SK-N-SH (cell line): ENCODE results near the gene ASB7. TPM values are rescaled to one million over a fixed set of nuclear protein-coding genes. Genes with fewer than 3 reads are reported as not detected.

Experiments used
- CTCF ChIA-PET: fragments of 300-600, 350-600 bp; formaldehyde crosslinking; extraction: SDS; loops from one replicate; lab custom pipeline; 2021; lab: Yijun Ruan, JAX
- POLR2A ChIA-PET: fragments of 350-600 bp; sonication (Branson Sonifier 250); formaldehyde crosslinking; extraction: SDS; loops from one replicate; lab custom pipeline; 2020; ENCODE audit warnings: antibody characterized with exemption, inconsistent platforms; lab: Yijun Ruan, JAX
- DNase-seq: peaks from one replicate; pipeline ENCODE4 v3.0.0; 2012
- H2AFZ ChIP-seq: fragments of 200-600 bp; sonication (generic); 2 replicates; pipeline ENCODE4 v1.8.1; 2016; ENCODE audit warnings: antibody characterized with exemption, mild to moderate bottlenecking, low read depth
- H3F3A ChIP-seq: fragments of 200-600 bp; sonication (generic); replicated peaks from 2 replicates; pipeline ENCODE3; 2016; ENCODE audit warnings: antibody characterized with exemption, mild to moderate bottlenecking; ENCODE audit not compliant: insufficient read depth
- H3K27ac ChIP-seq, 2 experiments: fragments of 200-500 bp in 1 of 2; fragments of 200-600 bp in 1 of 2; sonication (Bioruptor generic) in 1 of 2; sonication (generic), shearing (Covaris generic) in 1 of 2; 2 replicates each; pipeline versions ENCODE4 v1.5.1 to v1.6.1; 2014 to 2016; ENCODE audit warnings: low read depth in 2 of 2, inconsistent platforms in 1 of 2, low read length in 1 of 2, mild to moderate bottlenecking in 1 of 2, mixed read lengths in 1 of 2
- H3K27me3 ChIP-seq: fragments of 200-600 bp; sonication (generic), shearing (Covaris generic); 2 replicates; pipeline ENCODE4 v1.6.1; 2016; ENCODE audit warnings: mixed run types; ENCODE audit not compliant: insufficient read depth
- H3K36me3 ChIP-seq, 2 experiments: fragments of 200-500 bp in 1 of 2; fragments of 200-600 bp in 1 of 2; sonication (Bioruptor generic) in 1 of 2; sonication (generic) in 1 of 2; replicated peaks in 1 of 2; 2 replicates each; pipeline versions ENCODE3 to v1.5.1; 2014 to 2016; ENCODE audit warnings: low read length in 1 of 2, mild to moderate bottlenecking in 1 of 2; ENCODE audit not compliant: insufficient read depth in 2 of 2, control insufficient read depth in 1 of 2
- H3K4me1 ChIP-seq, 2 experiments: fragments of 200-500 bp in 1 of 2; fragments of 200-600 bp in 1 of 2; sonication (Bioruptor generic) in 1 of 2; sonication (generic), shearing (Covaris generic) in 1 of 2; 2 replicates each; pipeline versions ENCODE4 v1.5.1 to v1.6.1; 2014 to 2016; ENCODE audit warnings: low read depth in 1 of 2, low read length in 1 of 2, mixed run types in 1 of 2; ENCODE audit not compliant: insufficient read depth in 2 of 2, control insufficient read depth in 1 of 2
- H3K4me2 ChIP-seq: fragments of 200-600 bp; sonication (generic), shearing (Covaris generic); 2 replicates; pipeline ENCODE4 v1.6.1; 2017; ENCODE audit warnings: mixed run types
- H3K4me3 ChIP-seq, 2 experiments: fragments of 200-500 bp in 1 of 2; fragments of 200-600 bp in 1 of 2; sonication (Bioruptor generic) in 1 of 2; sonication (generic), shearing (Covaris generic) in 1 of 2; 2 replicates each; pipeline versions ENCODE4 v1.5.1 to v1.8.1; 2014 to 2016; ENCODE audit warnings: low read depth in 2 of 2, inconsistent platforms in 1 of 2, low read length in 1 of 2, mild to moderate bottlenecking in 1 of 2, mixed read lengths in 1 of 2, moderate library complexity in 1 of 2
- H3K79me2 ChIP-seq: fragments of 200-600 bp; sonication (generic); 2 replicates; pipeline ENCODE4 v1.8.1; 2017; ENCODE audit warnings: mild to moderate bottlenecking; ENCODE audit not compliant: insufficient read depth
- H3K9ac ChIP-seq: fragments of 200-600 bp; sonication (generic); 2 replicates; pipeline ENCODE4 v1.6.1; 2017; ENCODE audit warnings: mixed run types
- H3K9me2 ChIP-seq: fragments of 200-600 bp; sonication (generic); 2 replicates; pipeline ENCODE4 v1.6.1; 2017; ENCODE audit warnings: mixed run types
- H3K9me3 ChIP-seq: fragments of 200-600 bp; sonication (generic); 2 replicates; pipeline ENCODE4 v1.6.1; 2017; ENCODE audit warnings: mixed run types, mild to moderate bottlenecking, moderate library complexity
- H4K20me1 ChIP-seq: fragments of 200-600 bp; sonication (generic); 2 replicates; pipeline ENCODE4 v1.6.1; 2017; ENCODE audit warnings: mild to moderate bottlenecking, mixed run types; ENCODE audit not compliant: insufficient read depth
- CHD2 ChIP-seq: fragments of 150-350 bp; IDR thresholded peaks from 2 replicates; pipeline ENCODE4 v1.6.1; 2018; ENCODE audit warnings: low read length; ENCODE audit not compliant: partially characterized antibody
- ELF1 ChIP-seq: IDR thresholded peaks from 2 replicates; pipeline ENCODE4 v1.4.0; 2012
- EP300 ChIP-seq, 2 experiments: IDR thresholded peaks; 2 replicates each; pipeline versions ENCODE4 v1.4.0 to v1.6.1; 2012; ENCODE audit warnings: borderline replicate concordance in 1 of 2, low read depth in 1 of 2, low read length in 1 of 2
- EZH2phosphoT487 ChIP-seq: fragments of 200-600 bp; sonication (generic); IDR thresholded peaks from 2 replicates; pipeline ENCODE4 v1.6.1; 2017; ENCODE audit warnings: low read depth, mixed run types, mild to moderate bottlenecking, antibody characterized with exemption, moderate library complexity, borderline replicate concordance
- FOSL2 ChIP-seq: IDR thresholded peaks from 2 replicates; pipeline ENCODE4 v1.4.0; 2012; ENCODE audit warnings: low read depth, mild to moderate bottlenecking, moderate library complexity, borderline replicate concordance
- GABPA ChIP-seq: IDR thresholded peaks from 2 replicates; pipeline ENCODE4 v1.4.0; 2012; ENCODE audit warnings: low read depth, mild to moderate bottlenecking
- GATA2 ChIP-seq: sonication (generic); formaldehyde crosslinking; IDR thresholded peaks from 2 replicates; pipeline ENCODE4 v1.5.0; 2020; ENCODE audit warnings: mild to moderate bottlenecking, missing genetic modification reagents
- MEF2A ChIP-seq: IDR thresholded peaks from 2 replicates; pipeline ENCODE4 v1.4.0; 2012; ENCODE audit warnings: low read depth, borderline replicate concordance
- PBX3 ChIP-seq: IDR thresholded peaks from 2 replicates; pipeline ENCODE4; 2012
- POLR2AphosphoS5 ChIP-seq: IDR thresholded peaks from 2 replicates; pipeline ENCODE4 v1.6.1; 2012; ENCODE audit warnings: low read depth, low read length
- RCOR1 ChIP-seq: fragments of 150-350 bp; IDR thresholded peaks from 2 replicates; pipeline ENCODE4 v1.6.1; 2017; ENCODE audit warnings: antibody characterized with exemption, low read length
- REST ChIP-seq: IDR thresholded peaks from 2 replicates; pipeline ENCODE4 v1.6.1; 2012; ENCODE audit warnings: mild to moderate bottlenecking, low read depth, low read length, moderate library complexity
- RXRA ChIP-seq: IDR thresholded peaks from 2 replicates; pipeline ENCODE4 v1.4.0; 2012; ENCODE audit warnings: low read depth, mild to moderate bottlenecking, borderline replicate concordance
- SIN3A ChIP-seq: IDR thresholded peaks from 2 replicates; pipeline ENCODE4 v1.6.1; 2012; ENCODE audit warnings: low read depth, mild to moderate bottlenecking, low read length, moderate library complexity, borderline replicate concordance
- TAF1 ChIP-seq: IDR thresholded peaks from 2 replicates; pipeline ENCODE4 v1.6.1; 2012; ENCODE audit warnings: low read depth, mild to moderate bottlenecking, low read length, moderate library complexity, borderline replicate concordance
- TEAD4 ChIP-seq: IDR thresholded peaks from 2 replicates; pipeline ENCODE4 v1.4.0; 2012; ENCODE audit warnings: mild to moderate bottlenecking, borderline replicate concordance; ENCODE audit not compliant: insufficient read depth
- WGBS: methylation state at CpG from one replicate; pipeline ENCODE4 v1.1.6; 2017; ENCODE audit warnings: low lambda C conversion rate; 5-methylcytosine and 5-hydroxymethylcytosine counted together
- polyA plus RNA-seq, 3 experiments: library from polyadenylated mRNA; depleted of rRNA; stranded (reverse); fragments of >200 nt; gene quantifications; 2 replicates each; pipeline ENCODE4 v1.2.3, GENCODE V29; 2012

The ASB7 gene
- polyA plus RNA-seq, 1 of the 3 experiments (the other 2 are of a cell fraction), result 6.1 TPM

GRCh38 chr15:100595964-100596363 lies 6.4 kb upstream of the ASB7 start:
- no peaks in the 10 kb centered on the region for H3F3A ChIP-seq
- H3K27ac ChIP-seq, result no peak overlapping the region; a peak in 1 of 4 replicates
- ChIA-PET CTCF (interaction anchor here (0.6 to 2.1 kb wide), 3 partner anchors 14 to 1126 kb away, joined by 5 to 10 read pairs (median 5); no protein-coding TSS in a partner anchor), POLR2A (no interaction called here)
- H3K27me3 ChIP-seq, result no peaks in the 10 kb centered on the region
- H3K4me2 ChIP-seq, result no peak overlapping the region
- peaks cover 89% of the 10 kb centered on the region for H3K79me2 ChIP-seq
- no peak overlapping the region for H3K4me3 ChIP-seq
- no peaks in the 10 kb centered on the region for H4K20me1 ChIP-seq
- 97% methylated on average over 3 of the region's 3 CpGs for WGBS
- H3K9me2 ChIP-seq, result no peaks in the 10 kb centered on the region
- no peaks in the 10 kb centered on the region for H3K9me3 ChIP-seq
- DNase-seq, result no peak
- H3K4me1 ChIP-seq, result peaks cover 0 to 15% of the 10 kb centered on the region in 2 experiments; a peak in 2 of 4 replicates
- TF ChIP-seq RXRA, result no peak
- no peak for TF ChIP-seq PBX3
- TF ChIP-seq GABPA, result no peak
- TF ChIP-seq EZH2phosphoT487, result no peak
- no peak for TF ChIP-seq POLR2AphosphoS5
- TF ChIP-seq EP300 (IDR thresholded peaks at IDR 0.05; ENCODE audit: borderline replicate concordance in 1 of 2, low read depth in 1 of 2, low read length in 1 of 2), result no peak
- no peak for TF ChIP-seq CHD2
- no peak for TF ChIP-seq RCOR1
- TF ChIP-seq GATA2 (CRISPR knock-in tag), result no peak
- TF ChIP-seq TAF1, result no peak
- TF ChIP-seq MEF2A, result no peak
- no peak for TF ChIP-seq FOSL2
- TF ChIP-seq SIN3A, result no peak
- TF ChIP-seq TEAD4, result no peak
- TF ChIP-seq ELF1, result no peak
- TF ChIP-seq REST, result no peak
- H3K9ac ChIP-seq, result no peak overlapping the region
- H2AFZ ChIP-seq, result no peak overlapping the region
- peaks cover 0 to 13% of the 10 kb centered on the region in 2 experiments for H3K36me3 ChIP-seq
